Ishikawa (cell line): ENCODE results near the gene RRAGA.

ENCODE experiments used
- CEBPB ChIP-seq: IDR thresholded peaks from 2 replicates; pipeline ENCODE4 v1.6.1; 2012
- CREB1 ChIP-seq: IDR thresholded peaks from 2 replicates; pipeline ENCODE4 v1.6.1; 2012; ENCODE audit warnings: low read depth
- EGR1 ChIP-seq: IDR thresholded peaks from 2 replicates; pipeline ENCODE4 v1.6.1; 2012
- EP300 ChIP-seq: IDR thresholded peaks from 2 replicates; pipeline ENCODE4 v1.6.1; 2012; ENCODE audit warnings: borderline replicate concordance
- FOXM1 ChIP-seq: IDR thresholded peaks from 2 replicates; pipeline ENCODE4 v1.6.1; 2012; ENCODE audit warnings: low read depth, borderline replicate concordance
- MAX ChIP-seq: IDR thresholded peaks from 2 replicates; pipeline ENCODE4 v1.6.1; 2012
- NFIC ChIP-seq: IDR thresholded peaks from 2 replicates; pipeline ENCODE4 v1.6.1; 2012
- RAD21 ChIP-seq: IDR thresholded peaks from 2 replicates; pipeline ENCODE4 v1.6.1; 2012; ENCODE audit warnings: low read depth
- REST ChIP-seq: IDR thresholded peaks from 2 replicates; pipeline ENCODE4 v1.6.1; 2012; ENCODE audit warnings: low read depth, mild to moderate bottlenecking
- TAF1 ChIP-seq: IDR thresholded peaks from 2 replicates; pipeline ENCODE4 v1.6.1; 2012; ENCODE audit warnings: low read depth, mild to moderate bottlenecking
- TCF12 ChIP-seq: IDR thresholded peaks from 2 replicates; pipeline ENCODE4 v1.6.1; 2012; ENCODE audit warnings: low read depth
- TEAD4 ChIP-seq: IDR thresholded peaks from 2 replicates; pipeline ENCODE4 v1.6.1; 2012
- USF1 ChIP-seq: IDR thresholded peaks from 2 replicates; pipeline ENCODE4 v1.6.1; 2012
- YY1 ChIP-seq: IDR thresholded peaks from 2 replicates; pipeline ENCODE4 v1.6.1; 2012; ENCODE audit warnings: low read depth
- ZBTB7A ChIP-seq: IDR thresholded peaks from 2 replicates; pipeline ENCODE4 v1.6.1; 2012; ENCODE audit warnings: low read depth

RRAGA gene

GRCh38 chr9:19027825-19028224 is 21.4 kb upstream of the RRAGA start:
- TF ChIP-seq REST (no peak), ZBTB7A (no peak), CREB1 (no peak), TEAD4 (no peak), EP300 (no peak), CEBPB (no peak), FOXM1 (no peak)

GRCh38 chr9:19028835-19029451 is 20.3 kb upstream of the RRAGA start:
- TF ChIP-seq TEAD4 (no peak), USF1 (no peak), MAX (no peak), REST (no peak), ZBTB7A (no peak), RAD21 (peak; percentile 80), YY1 (no peak), CEBPB (no peak)

- TF ChIP-seq USF1 (no peak), FOXM1 (no peak), CEBPB (no peak), TEAD4 (no peak), RAD21 (no peak), TAF1 (no peak), MAX (no peak), CREB1 (no peak), ZBTB7A (no peak), EGR1 (no peak), TCF12 (no peak), REST (no peak), EP300 (no peak), NFIC (no peak), YY1 (no peak)
These were observed 18.3 kb upstream of the RRAGA start for GRCh38 chr9:19030899-19031298.

- TF ChIP-seq ZBTB7A = no peak
- TF ChIP-seq NFIC = no peak
- no peak for TF ChIP-seq TCF12
- no peak for TF ChIP-seq REST
- TF ChIP-seq CREB1 = no peak
- TF ChIP-seq RAD21 = no peak
- TF ChIP-seq FOXM1 = no peak
- no peak for TF ChIP-seq TEAD4
- no peak for TF ChIP-seq TAF1
- no peak for TF ChIP-seq USF1
- no peak for TF ChIP-seq EGR1
- TF ChIP-seq CEBPB = no peak
- no peak for TF ChIP-seq MAX
- TF ChIP-seq EP300 = no peak
- TF ChIP-seq YY1 = no peak
These were observed 16.8 kb upstream of the RRAGA start for GRCh38 chr9:19032406-19032805.
